ENCODE results near the gene TBC1D14. TPM values are rescaled to one million over a fixed set of nuclear protein-coding genes. Genes with fewer than 3 reads are reported as not detected.

The TBC1D14 gene
- polyA plus RNA-seq, 1 of the 3 experiments (the other 2 are of a cell fraction) = 39.5 TPM

DNA sequence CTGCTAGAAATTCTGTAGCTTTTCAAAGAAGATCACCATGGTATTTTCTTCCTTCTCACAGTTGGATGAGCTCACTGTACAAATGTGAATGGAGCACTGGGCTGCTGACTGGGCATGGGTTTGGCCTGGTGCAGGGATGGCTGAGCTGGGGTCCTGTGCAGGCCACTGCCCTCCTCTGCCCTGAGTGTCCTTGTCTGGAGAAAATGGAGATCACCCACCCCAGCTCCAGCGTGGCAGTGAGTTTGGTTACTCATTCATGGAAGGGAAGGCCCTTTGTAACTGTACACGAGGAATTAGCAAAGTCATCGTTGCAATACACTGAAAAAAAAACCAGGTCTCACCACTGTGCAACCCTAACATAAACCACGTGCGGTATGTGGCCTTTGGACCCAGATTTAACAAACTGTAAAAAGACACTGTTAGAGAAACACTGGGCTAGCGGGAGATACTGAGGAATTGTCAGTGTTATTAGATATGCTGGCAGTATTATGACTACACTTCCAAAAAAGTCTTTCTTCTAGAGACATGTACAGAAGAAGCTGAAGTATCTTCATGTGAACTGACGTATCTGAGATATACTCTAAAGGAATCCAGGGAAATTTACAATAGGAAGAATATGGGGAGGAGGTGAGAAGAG is 16.1 kb upstream of the TBC1D14 start:
- Histone ChIP-seq H3K4me3 (ENCODE audit: low read depth in 2 of 2, low read length in 1 of 2) (no peak overlapping the region), H3K79me2 (ENCODE audit: insufficient read depth) (no peaks in the 10 kb centered on the region), H3K36me3 (replicated peaks in 1 of 2; ENCODE audit: control insufficient read depth in 1 of 2, insufficient read depth in 2 of 2, low read length in 1 of 2) (no peaks in the 10 kb centered on the region), H3K9me3 (no peaks in the 10 kb centered on the region), H4K20me1 (ENCODE audit: insufficient read depth) (no peaks in the 10 kb centered on the region), H3K27me3 (ENCODE audit: insufficient read depth) (no peaks in the 10 kb centered on the region), H3K4me1 (ENCODE audit: control insufficient read depth in 1 of 2, insufficient read depth in 2 of 2, low read depth in 1 of 2, low read length in 1 of 2) (no peaks in the 10 kb centered on the region), H3K9ac (no peak overlapping the region), H3F3A (replicated peaks; ENCODE audit: insufficient read depth) (no peaks in the 10 kb centered on the region), H2AFZ (ENCODE audit: low read depth) (no peak overlapping the region), H3K9me2 (no peaks in the 10 kb centered on the region), H3K4me2 (no peak overlapping the region), H3K27ac (ENCODE audit: low read depth in 2 of 2, low read length in 1 of 2) (no peak overlapping the region)
- ChIA-PET CTCF (interaction anchor here (1.1 to 1.9 kb wide), 3 partner anchors 20 to 177 kb away, joined by 3 to 5 read pairs (median 4); no protein-coding TSS in a partner anchor), POLR2A (no interaction called here)
- DNase-seq = no peak
- TF ChIP-seq, protein P1, sequence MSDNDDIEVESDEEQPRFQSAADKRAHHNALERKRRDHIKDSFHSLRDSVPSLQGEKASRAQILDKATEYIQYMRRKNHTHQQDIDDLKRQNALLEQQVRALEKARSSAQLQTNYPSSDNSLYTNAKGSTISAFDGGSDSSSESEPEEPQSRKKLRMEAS (IDR thresholded peaks at IDR 0.05; ENCODE audit: low read depth) = no peak
- TF ChIP-seq POLR2AphosphoS5 (IDR thresholded peaks at IDR 0.05; ENCODE audit: low read depth, low read length) (no peak), JUND (IDR thresholded peaks at IDR 0.05) (no peak), EP300 (IDR thresholded peaks at IDR 0.05; ENCODE audit: borderline replicate concordance in 1 of 2, low read depth in 1 of 2, low read length in 1 of 2) (no peak), EZH2phosphoT487 (IDR thresholded peaks at IDR 0.05; ENCODE audit: borderline replicate concordance, low read depth) (no peak), TAF1 (IDR thresholded peaks at IDR 0.05; ENCODE audit: borderline replicate concordance, low read depth, low read length) (no peak), GATA2 (CRISPR knock-in tag; IDR thresholded peaks at IDR 0.05) (no peak), RXRA (IDR thresholded peaks at IDR 0.05; ENCODE audit: borderline replicate concordance, low read depth) (no peak), TEAD4 (IDR thresholded peaks at IDR 0.05; ENCODE audit: borderline replicate concordance, insufficient read depth) (no peak), MXI1 (IDR thresholded peaks at IDR 0.05; ENCODE audit: low read depth, low read length) (no peak), RFX5 (IDR thresholded peaks at IDR 0.05; ENCODE audit: low read length) (no peak), CHD2 (IDR thresholded peaks at IDR 0.05; ENCODE audit: low read length, partially characterized antibody) (no peak), FOSL2 (IDR thresholded peaks at IDR 0.05; ENCODE audit: borderline replicate concordance, low read depth) (no peak)
- TF ChIP-seq, protein P2, sequence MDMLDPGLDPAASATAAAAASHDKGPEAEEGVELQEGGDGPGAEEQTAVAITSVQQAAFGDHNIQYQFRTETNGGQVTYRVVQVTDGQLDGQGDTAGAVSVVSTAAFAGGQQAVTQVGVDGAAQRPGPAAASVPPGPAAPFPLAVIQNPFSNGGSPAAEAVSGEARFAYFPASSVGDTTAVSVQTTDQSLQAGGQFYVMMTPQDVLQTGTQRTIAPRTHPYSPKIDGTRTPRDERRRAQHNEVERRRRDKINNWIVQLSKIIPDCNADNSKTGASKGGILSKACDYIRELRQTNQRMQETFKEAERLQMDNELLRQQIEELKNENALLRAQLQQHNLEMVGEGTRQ (IDR thresholded peaks at IDR 0.05; ENCODE audit: borderline replicate concordance, low read depth, low read length) = no peak
- TF ChIP-seq, protein P3, sequence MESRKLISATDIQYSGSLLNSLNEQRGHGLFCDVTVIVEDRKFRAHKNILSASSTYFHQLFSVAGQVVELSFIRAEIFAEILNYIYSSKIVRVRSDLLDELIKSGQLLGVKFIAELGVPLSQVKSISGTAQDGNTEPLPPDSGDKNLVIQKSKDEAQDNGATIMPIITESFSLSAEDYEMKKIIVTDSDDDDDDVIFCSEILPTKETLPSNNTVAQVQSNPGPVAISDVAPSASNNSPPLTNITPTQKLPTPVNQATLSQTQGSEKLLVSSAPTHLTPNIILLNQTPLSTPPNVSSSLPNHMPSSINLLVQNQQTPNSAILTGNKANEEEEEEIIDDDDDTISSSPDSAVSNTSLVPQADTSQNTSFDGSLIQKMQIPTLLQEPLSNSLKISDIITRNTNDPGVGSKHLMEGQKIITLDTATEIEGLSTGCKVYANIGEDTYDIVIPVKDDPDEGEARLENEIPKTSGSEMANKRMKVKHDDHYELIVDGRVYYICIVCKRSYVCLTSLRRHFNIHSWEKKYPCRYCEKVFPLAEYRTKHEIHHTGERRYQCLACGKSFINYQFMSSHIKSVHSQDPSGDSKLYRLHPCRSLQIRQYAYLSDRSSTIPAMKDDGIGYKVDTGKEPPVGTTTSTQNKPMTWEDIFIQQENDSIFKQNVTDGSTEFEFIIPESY (IDR thresholded peaks at IDR 0.05; ENCODE audit: borderline replicate concordance, low read depth) = no peak
- WGBS (ENCODE audit: low lambda C conversion rate) = 80% methylated on average over 7 of the region's 7 CpGs
